ENCODE data around the gene COL4A3.
A peak's percentile ranks its signal among the peaks of the same experiment; 100 is the strongest.
"Not testable (repeated sequence)": the region's sequence is repeated elsewhere in the genome, so short reads cannot be mapped to it uniquely, and the experiment has no call there.

Gene COL4A3

GRCh38 chr2:227219312-227220105, 55.1 kb downstream of the COL4A3 start:
- DNase-seq: no peak

- DNase-seq: no peak
Measured at GRCh38 chr2:227221120-227221519, 56.7 kb downstream of the COL4A3 start.

GRCh38 chr2:227222292-227222691, 57.9 kb downstream of the COL4A3 start:
- no peak for DNase-seq

GRCh38 chr2:227225641-227226040, 61.2 kb downstream of the COL4A3 start:
- not testable (repeated sequence) for DNase-seq

GRCh38 chr2:227228061-227228667, 63.7 kb downstream of the COL4A3 start:
- no peak for DNase-seq

GRCh38 chr2:227230151-227230550, 65.7 kb downstream of the COL4A3 start:
- no peak for DNase-seq

GRCh38 chr2:227234429-227234828, 70.0 kb downstream of the COL4A3 start:
- DNase-seq: no peak

- no peak for DNase-seq
Measured at GRCh38 chr2:227237786-227238185, 73.4 kb downstream of the COL4A3 start.

- DNase-seq: peak in 4 of 5 donors; percentile 24 to 48 (median 28)
Measured at GRCh38 chr2:227238238-227239237, 74.1 kb downstream of the COL4A3 start.

- DNase-seq: no peak
Measured at GRCh38 chr2:227241005-227241404, 76.6 kb downstream of the COL4A3 start.

- DNase-seq: no peak
Measured at GRCh38 chr2:227248876-227249275, 84.5 kb downstream of the COL4A3 start.

GRCh38 chr2:227252831-227253230, 88.4 kb downstream of the COL4A3 start:
- no peak for DNase-seq

- DNase-seq: no peak
Measured at GRCh38 chr2:227256605-227257004, 92.2 kb downstream of the COL4A3 start.

- no peak for DNase-seq
Measured at GRCh38 chr2:227257820-227258219, 93.4 kb downstream of the COL4A3 start.

GRCh38 chr2:227260041-227260440, 95.6 kb downstream of the COL4A3 start:
- no peak for DNase-seq

- DNase-seq: no peak
Measured at GRCh38 chr2:227267410-227268115, 103.1 kb downstream of the COL4A3 start.

GRCh38 chr2:227280895-227281294, 116.5 kb downstream of the COL4A3 start:
- no peak for DNase-seq

GRCh38 chr2:227285741-227286236, 121.4 kb downstream of the COL4A3 start:
- DNase-seq: no peak

- DNase-seq: no peak
Measured at GRCh38 chr2:227287771-227288170, 123.3 kb downstream of the COL4A3 start.

- no peak for DNase-seq
Measured at GRCh38 chr2:227292314-227292713, 127.9 kb downstream of the COL4A3 start.

- no peak for DNase-seq
Measured at GRCh38 chr2:227293531-227293930, 129.1 kb downstream of the COL4A3 start.

- no peak for DNase-seq
Measured at GRCh38 chr2:227295806-227296205, 131.4 kb downstream of the COL4A3 start.
